Uterus (tissue), 4 donors: Measurements from ENCODE around the gene MICU2. TPM values are rescaled to one million over a fixed set of nuclear protein-coding genes. Genes with fewer than 3 reads are reported as not detected.

Source experiments
- DNase-seq, 2 donors: peaks; one replicate each; pipeline ENCODE4 v3.0.0-alpha.2; 2019 to 2020
- H3K27ac ChIP-seq, 2 donors: fragments of 200-600 bp; sonication (generic); 1 replicate in 1 of 2; 2 replicates in 1 of 2; pipeline ENCODE4 v1.5.1; 2016 to 2018
- H3K27me3 ChIP-seq, 2 donors: fragments of 200-600 bp; sonication (generic); one replicate each; pipeline ENCODE4 v1.5.1; 2018 to 2019; ENCODE audit warnings: control low read depth in 1 of 2
- H3K36me3 ChIP-seq, 2 donors: fragments of 200-600 bp; sonication (generic); one replicate each; pipeline ENCODE4 v1.5.1; 2019; ENCODE audit warnings: control low read depth in 1 of 2
- H3K4me1 ChIP-seq, 2 donors: fragments of 200-600 bp; sonication (generic); one replicate each; pipeline ENCODE4 v1.5.1; 2018 to 2019; ENCODE audit warnings: control low read depth in 1 of 2
- H3K4me3 ChIP-seq, 2 donors: fragments of 200-600 bp; sonication (generic); 1 replicate in 1 of 2; 2 replicates in 1 of 2; pipeline ENCODE4 v1.5.1; 2018 to 2019; ENCODE audit warnings: mild to moderate bottlenecking in 1 of 2
- H3K9me3 ChIP-seq, 2 donors: fragments of 200-600 bp; sonication (generic); one replicate each; pipeline ENCODE4 v1.5.1; 2019; ENCODE audit warnings: control low read depth in 1 of 2
- POLR2A ChIP-seq, 2 donors: fragments of 450-650 bp; IDR thresholded peaks; one replicate each; pipeline ENCODE4 v1.6.1; 2016; ENCODE audit warnings: antibody characterized with exemption in 2 of 2, mild to moderate bottlenecking in 1 of 2, moderate library complexity in 1 of 2
- intact Hi-C: fragments of 100-400 bp; cut with DNase I; formaldehyde crosslinking; loops from one replicate; pipeline ENCODE4 v1.15.1; 2023; ENCODE audit warnings: low total_unique reads
- total RNA-seq, 4 donors: library from RNA; depleted of rRNA in 3 of 4; stranded (reverse); fragments of >200 nt in 3 of 4; gene quantifications; one replicate each; pipeline versions ENCODE4 v1.1.0 to v1.2.4, GENCODE V29; 2014 to 2023
- TF ChIP-seq, protein P1 (sequence below), 4 experiments: fragments of 200-600 bp in 2 of 4; fragments of 450-650 bp in 2 of 4; sonication (generic) in 2 of 4; IDR thresholded peaks; one replicate each; pipeline ENCODE4 v1.5.1; 2016 to 2019; ENCODE audit warnings: antibody characterized with exemption in 4 of 4, mild to moderate bottlenecking in 2 of 4, moderate library complexity in 1 of 4
- donor health status: DM: yes; HTN: yes; CAD: no.

MICU2 gene
- total RNA-seq, 4 donors from 2014 or later, result 19.4 to 141 (median 36.8) TPM

DNA sequence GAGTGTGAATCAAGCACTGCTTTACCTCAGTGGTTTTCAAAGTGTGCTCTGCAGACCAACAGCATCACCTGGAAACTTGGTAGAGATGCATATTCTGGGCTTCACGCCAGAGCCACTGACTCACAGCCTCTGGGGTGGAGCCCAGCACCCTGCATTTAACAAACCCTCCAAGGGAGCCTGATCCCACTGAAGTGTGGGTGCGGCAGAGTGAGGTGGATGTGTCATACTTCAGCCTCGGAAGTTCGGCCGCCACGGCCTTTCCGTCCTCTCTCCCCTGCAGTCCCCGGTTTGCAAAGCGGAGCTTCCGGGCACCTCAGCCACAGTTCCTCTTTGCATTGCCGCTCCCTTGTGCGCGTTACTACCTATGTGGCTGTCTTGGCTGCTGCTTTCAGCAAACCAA is 33.3 kb upstream of the MICU2 start:
- Histone ChIP-seq H3K27ac (no peak overlapping the region), H3K4me1 (no peaks in the 10 kb centered on the region), H3K4me3 (no peak overlapping the region), H3K27me3 (no peaks in the 10 kb centered on the region), H3K36me3 (no peaks in the 10 kb centered on the region), H3K9me3 (no peaks in the 10 kb centered on the region)
- TF ChIP-seq, protein P1, sequence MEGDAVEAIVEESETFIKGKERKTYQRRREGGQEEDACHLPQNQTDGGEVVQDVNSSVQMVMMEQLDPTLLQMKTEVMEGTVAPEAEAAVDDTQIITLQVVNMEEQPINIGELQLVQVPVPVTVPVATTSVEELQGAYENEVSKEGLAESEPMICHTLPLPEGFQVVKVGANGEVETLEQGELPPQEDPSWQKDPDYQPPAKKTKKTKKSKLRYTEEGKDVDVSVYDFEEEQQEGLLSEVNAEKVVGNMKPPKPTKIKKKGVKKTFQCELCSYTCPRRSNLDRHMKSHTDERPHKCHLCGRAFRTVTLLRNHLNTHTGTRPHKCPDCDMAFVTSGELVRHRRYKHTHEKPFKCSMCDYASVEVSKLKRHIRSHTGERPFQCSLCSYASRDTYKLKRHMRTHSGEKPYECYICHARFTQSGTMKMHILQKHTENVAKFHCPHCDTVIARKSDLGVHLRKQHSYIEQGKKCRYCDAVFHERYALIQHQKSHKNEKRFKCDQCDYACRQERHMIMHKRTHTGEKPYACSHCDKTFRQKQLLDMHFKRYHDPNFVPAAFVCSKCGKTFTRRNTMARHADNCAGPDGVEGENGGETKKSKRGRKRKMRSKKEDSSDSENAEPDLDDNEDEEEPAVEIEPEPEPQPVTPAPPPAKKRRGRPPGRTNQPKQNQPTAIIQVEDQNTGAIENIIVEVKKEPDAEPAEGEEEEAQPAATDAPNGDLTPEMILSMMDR (IDR thresholded peaks at IDR 0.05), result no peak
- TF ChIP-seq POLR2A (IDR thresholded peaks at IDR 0.05), result no peak
- intact Hi-C loops, result no loop called here
- no peak for DNase-seq

DNA sequence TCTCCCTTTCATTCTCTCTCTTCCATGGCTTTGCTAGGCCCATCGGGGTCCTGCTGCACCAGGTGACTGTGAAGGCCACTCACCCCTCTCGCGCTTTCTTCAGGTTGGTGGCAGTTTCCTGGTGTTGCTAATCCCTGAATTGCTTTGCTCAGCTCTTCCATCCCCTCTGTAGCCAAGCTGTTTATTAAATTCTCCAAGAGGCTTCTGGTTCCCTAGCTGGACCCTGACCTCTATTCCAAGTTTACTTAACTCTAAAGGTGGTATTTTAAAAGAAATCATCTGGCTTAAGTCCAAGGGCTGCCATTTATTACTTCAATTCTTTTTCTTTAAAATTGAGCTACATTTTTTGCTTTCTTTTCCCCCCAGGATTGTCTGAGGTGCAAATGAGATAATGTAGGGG is 32.7 kb upstream of the MICU2 start:
- H3K27me3 ChIP-seq, result no peaks in the 10 kb centered on the region
- H3K27ac ChIP-seq, result no peak overlapping the region
- H3K36me3 ChIP-seq, result no peaks in the 10 kb centered on the region
- intact Hi-C loops, result no loop called here
- no peaks in the 10 kb centered on the region for H3K4me1 ChIP-seq
- no peaks in the 10 kb centered on the region for H3K9me3 ChIP-seq
- DNase-seq, result no peak
- TF ChIP-seq, protein P1 (IDR thresholded peaks at IDR 0.05), result no peak
- no peak for TF ChIP-seq POLR2A (IDR thresholded peaks at IDR 0.05)
- H3K4me3 ChIP-seq, result no peak overlapping the region

DNA sequence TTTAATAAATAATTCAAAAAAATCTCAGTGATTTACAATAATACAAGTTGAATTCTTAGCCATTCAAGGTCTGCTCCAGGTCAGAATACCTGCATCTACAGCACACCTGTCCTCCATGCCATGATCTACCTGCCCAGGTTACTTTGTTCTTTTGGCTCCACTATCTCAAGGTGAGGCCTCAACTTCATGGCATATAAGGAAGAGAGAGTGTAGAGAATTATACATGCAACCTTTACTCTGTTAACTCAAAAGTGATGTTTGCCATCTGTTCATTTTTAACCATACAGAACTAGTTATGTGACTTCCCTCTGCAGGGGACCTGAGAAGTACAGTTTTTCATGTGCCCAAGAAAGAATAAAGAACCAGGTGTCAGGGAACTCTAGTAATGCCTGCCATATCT is 28.2 kb upstream of the MICU2 start:
- intact Hi-C loops, result no loop called here
- no peaks in the 10 kb centered on the region for H3K27me3 ChIP-seq
- DNase-seq, result no peak
- H3K9me3 ChIP-seq, result no peaks in the 10 kb centered on the region
- TF ChIP-seq POLR2A (IDR thresholded peaks at IDR 0.05), result no peak
- TF ChIP-seq, protein P1 (IDR thresholded peaks at IDR 0.05), result no peak
- no peak overlapping the region for H3K27ac ChIP-seq
- H3K4me3 ChIP-seq, result no peak overlapping the region
- H3K4me1 ChIP-seq, result no peaks in the 10 kb centered on the region
- H3K36me3 ChIP-seq, result no peaks in the 10 kb centered on the region

DNA sequence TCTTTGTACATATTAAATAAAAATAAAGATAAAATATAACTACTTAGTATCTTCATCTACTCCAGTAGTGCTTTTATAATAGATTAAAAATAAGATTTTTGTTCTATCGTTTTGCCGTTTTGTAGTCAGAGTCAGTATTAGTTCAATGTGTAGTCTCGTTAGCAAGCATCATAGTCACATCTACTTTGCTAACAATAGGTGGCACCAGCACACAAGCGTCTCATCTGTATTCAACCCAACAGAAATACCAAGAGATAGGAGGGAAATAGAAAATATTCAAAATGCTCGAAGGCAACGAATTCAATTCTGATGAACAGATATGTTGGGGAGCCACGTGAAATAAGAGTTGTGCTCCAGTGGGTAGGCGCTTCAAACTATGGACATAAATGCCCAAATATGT is 21.4 kb upstream of the MICU2 start:
- Histone ChIP-seq H3K27ac (no peak overlapping the region), H3K4me3 (no peak overlapping the region), H3K36me3 (no peaks in the 10 kb centered on the region), H3K4me1 (no peaks in the 10 kb centered on the region), H3K27me3 (no peaks in the 10 kb centered on the region), H3K9me3 (no peaks in the 10 kb centered on the region)
- intact Hi-C loops, result no loop called here
- TF ChIP-seq, protein P1 (IDR thresholded peaks at IDR 0.05), result peak in 3 of 4 experiments; percentile 3 to 41 (median 39)
- TF ChIP-seq POLR2A (IDR thresholded peaks at IDR 0.05), result no peak
- DNase-seq, result no peak

DNA sequence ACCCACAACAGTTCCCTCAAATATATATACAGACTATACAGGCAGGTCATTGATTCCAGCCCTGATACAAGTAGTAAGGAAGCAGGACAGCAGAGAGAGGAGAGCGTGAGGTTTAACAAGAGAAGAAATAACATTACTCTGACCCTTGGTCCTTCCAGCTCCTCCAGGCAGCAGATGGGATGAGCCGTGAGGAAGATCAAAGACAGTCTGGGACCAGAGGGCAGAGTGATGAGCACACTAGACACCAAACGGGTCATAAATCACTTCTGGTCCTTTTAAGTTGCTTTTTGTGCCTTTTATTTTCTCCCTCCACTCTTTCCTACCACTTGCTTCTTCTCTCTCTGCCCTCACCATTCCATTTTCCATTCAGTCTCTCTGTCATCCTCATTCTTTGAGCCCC is 16.9 kb upstream of the MICU2 start:
- no peak overlapping the region for H3K27ac ChIP-seq
- H3K36me3 ChIP-seq, result no peaks in the 10 kb centered on the region
- H3K9me3 ChIP-seq, result no peaks in the 10 kb centered on the region
- H3K4me3 ChIP-seq, result no peak overlapping the region
- no peak for TF ChIP-seq POLR2A (IDR thresholded peaks at IDR 0.05)
- TF ChIP-seq, protein P1 (IDR thresholded peaks at IDR 0.05), result no peak
- H3K27me3 ChIP-seq, result no peaks in the 10 kb centered on the region
- DNase-seq, result no peak
- H3K4me1 ChIP-seq, result no peaks in the 10 kb centered on the region
- intact Hi-C loops, result no loop called here
